Measurements from ENCODE around the gene AP2A1. TPM values are rescaled to one million over a fixed set of nuclear protein-coding genes. Genes with fewer than 3 reads are reported as not detected.

AP2A1 gene
- total RNA-seq, 1 donor from 2014 or later: 98.9 TPM

DNA sequence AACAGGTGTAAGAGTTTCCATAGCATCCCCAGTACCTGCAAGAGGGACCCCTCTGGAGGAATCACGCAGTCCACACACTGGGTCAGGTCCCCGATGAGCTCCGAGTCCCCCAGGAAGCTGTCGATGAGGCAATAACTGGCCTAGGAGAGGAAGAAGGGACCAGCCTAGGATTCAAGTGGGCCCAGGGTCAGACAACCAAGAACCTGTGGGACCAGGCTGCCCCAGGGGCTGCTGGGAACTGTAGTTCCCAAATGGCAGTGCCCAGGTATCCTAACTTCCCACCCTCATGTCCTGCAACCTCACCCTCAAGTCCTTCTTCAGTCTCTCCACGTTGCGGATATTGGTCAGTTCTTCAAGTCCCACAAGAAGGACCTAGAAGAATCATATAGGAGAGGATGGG, 44.5 kb downstream of the AP2A1 start:
- no peak overlapping the region for H3K4me3 ChIP-seq (ENCODE audit: low read depth, low read length)
- no peaks in the 10 kb centered on the region for H3K27me3 ChIP-seq (ENCODE audit: control insufficient read depth, insufficient read depth, low read length)
- DNase-seq (ENCODE audit: low read depth): no peak
- no peaks in the 10 kb centered on the region for H3K36me3 ChIP-seq (ENCODE audit: control insufficient read depth, insufficient read depth, low read length)
- TF ChIP-seq, protein P1, sequence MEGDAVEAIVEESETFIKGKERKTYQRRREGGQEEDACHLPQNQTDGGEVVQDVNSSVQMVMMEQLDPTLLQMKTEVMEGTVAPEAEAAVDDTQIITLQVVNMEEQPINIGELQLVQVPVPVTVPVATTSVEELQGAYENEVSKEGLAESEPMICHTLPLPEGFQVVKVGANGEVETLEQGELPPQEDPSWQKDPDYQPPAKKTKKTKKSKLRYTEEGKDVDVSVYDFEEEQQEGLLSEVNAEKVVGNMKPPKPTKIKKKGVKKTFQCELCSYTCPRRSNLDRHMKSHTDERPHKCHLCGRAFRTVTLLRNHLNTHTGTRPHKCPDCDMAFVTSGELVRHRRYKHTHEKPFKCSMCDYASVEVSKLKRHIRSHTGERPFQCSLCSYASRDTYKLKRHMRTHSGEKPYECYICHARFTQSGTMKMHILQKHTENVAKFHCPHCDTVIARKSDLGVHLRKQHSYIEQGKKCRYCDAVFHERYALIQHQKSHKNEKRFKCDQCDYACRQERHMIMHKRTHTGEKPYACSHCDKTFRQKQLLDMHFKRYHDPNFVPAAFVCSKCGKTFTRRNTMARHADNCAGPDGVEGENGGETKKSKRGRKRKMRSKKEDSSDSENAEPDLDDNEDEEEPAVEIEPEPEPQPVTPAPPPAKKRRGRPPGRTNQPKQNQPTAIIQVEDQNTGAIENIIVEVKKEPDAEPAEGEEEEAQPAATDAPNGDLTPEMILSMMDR (IDR thresholded peaks at IDR 0.05; ENCODE audit: insufficient read depth, low read length, poor library complexity, severe bottlenecking): no peak

DNA sequence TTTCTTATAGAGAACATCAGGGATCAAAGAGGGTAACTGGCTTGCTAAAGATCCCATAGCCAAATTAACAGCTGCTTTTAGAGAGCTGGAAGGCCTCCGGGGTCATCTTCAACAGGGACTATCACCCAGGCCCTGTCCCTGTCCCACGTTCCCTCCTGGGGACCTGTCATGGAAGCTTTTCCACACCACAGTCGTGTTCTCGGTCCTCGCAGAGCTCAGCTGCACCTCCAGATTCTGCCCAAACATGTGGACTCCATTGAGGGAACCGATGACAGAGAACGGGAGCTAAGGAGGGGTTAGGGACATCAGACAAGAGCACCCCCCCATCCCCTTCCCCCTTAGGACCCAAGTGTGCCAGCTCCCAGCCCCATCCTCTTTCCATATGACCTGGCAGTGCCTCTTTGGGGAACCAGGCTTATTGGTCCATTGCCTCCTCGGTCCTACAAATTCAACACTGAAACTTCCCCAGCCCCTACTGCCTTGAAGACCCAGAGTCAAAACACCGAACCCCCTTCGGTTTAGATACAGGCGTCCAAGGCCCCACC, 45.7 kb downstream of the AP2A1 start:
- Histone ChIP-seq H3K27me3 (ENCODE audit: control insufficient read depth, insufficient read depth, low read length) (no peaks in the 10 kb centered on the region), H3K4me3 (ENCODE audit: low read depth, low read length) (peak overlapping the region; percentile 72), H3K36me3 (ENCODE audit: control insufficient read depth, insufficient read depth, low read length) (no peaks in the 10 kb centered on the region)
- no peak for DNase-seq (ENCODE audit: low read depth)
- TF ChIP-seq, protein P1 (IDR thresholded peaks at IDR 0.05; ENCODE audit: insufficient read depth, low read length, poor library complexity, severe bottlenecking): no peak

GRCh38 chr19:49812997-49813861, 46.4 kb downstream of the AP2A1 start, which contains the start of gene FUZ:
TSS of gene FUZ (minus strand) at chr19:49813292. CDS start at chr19:49813106, 186 bp downstream.
- Histone ChIP-seq H3K36me3 (ENCODE audit: control insufficient read depth, insufficient read depth, low read length) (no peaks in the 10 kb centered on the region), H3K27me3 (ENCODE audit: control insufficient read depth, insufficient read depth, low read length) (no peaks in the 10 kb centered on the region), H3K4me3 (ENCODE audit: low read depth, low read length) (peak within 1 kb of the TSS; percentile 72)
- peak; percentile 96 for DNase-seq (ENCODE audit: low read depth)
- TF ChIP-seq, protein P1 (IDR thresholded peaks at IDR 0.05; ENCODE audit: insufficient read depth, low read length, poor library complexity, severe bottlenecking): peak; percentile 41

GRCh38 chr19:49814010-49814409, 47.2 kb downstream of the AP2A1 start:
- Histone ChIP-seq H3K4me3 (ENCODE audit: low read depth, low read length) (no peak overlapping the region), H3K36me3 (ENCODE audit: control insufficient read depth, insufficient read depth, low read length) (no peaks in the 10 kb centered on the region), H3K27me3 (ENCODE audit: control insufficient read depth, insufficient read depth, low read length) (no peaks in the 10 kb centered on the region)
- TF ChIP-seq, protein P1 (IDR thresholded peaks at IDR 0.05; ENCODE audit: insufficient read depth, low read length, poor library complexity, severe bottlenecking): no peak
- DNase-seq (ENCODE audit: low read depth): no peak

GRCh38 chr19:49816590-49816989, 49.8 kb downstream of the AP2A1 start:
- TF ChIP-seq, protein P1 (IDR thresholded peaks at IDR 0.05; ENCODE audit: insufficient read depth, low read length, poor library complexity, severe bottlenecking): no peak

More at GRCh38 chr19:49816590-49816989, 49.8 kb downstream of the AP2A1 start:
- Histone ChIP-seq H3K4me3 (ENCODE audit: low read depth, low read length) (no peak overlapping the region), H3K36me3 (ENCODE audit: control insufficient read depth, insufficient read depth, low read length) (no peaks in the 10 kb centered on the region), H3K27me3 (ENCODE audit: control insufficient read depth, insufficient read depth, low read length) (no peaks in the 10 kb centered on the region)
- DNase-seq (ENCODE audit: low read depth): no peak
